ENCODE data around the gene CPTP.
A peak's percentile ranks its signal among the peaks of the same experiment; 100 is the strongest.
"Not testable (repeated sequence)": the region's sequence is repeated elsewhere in the genome, so short reads cannot be mapped to it uniquely, and the experiment has no call there.

Gene CPTP

DNA sequence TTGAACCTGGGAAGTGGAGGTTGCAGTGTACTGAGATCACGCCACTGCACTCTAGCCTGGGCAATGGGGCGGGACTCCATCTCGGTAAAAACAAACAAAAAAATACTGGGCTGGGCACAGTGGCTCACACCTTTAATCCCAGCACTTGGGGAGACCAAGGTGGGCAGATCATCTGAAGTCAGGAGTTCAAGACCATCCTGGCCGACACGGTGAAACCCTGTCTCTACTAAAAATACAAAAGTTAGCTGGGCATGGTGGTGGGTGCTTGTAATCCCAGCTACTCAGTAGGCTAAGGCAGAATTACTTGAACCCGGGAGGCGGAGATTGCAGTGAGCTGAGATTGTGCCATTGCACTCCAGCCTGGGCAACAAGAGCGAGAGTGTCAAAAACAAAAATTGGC lies 8.4 kb upstream of the CPTP start:
- H3K27me3 ChIP-seq (ENCODE audit: control insufficient read depth, insufficient read depth, low read length); H3K4me3 ChIP-seq (ENCODE audit: low read depth, low read length); H3K27ac ChIP-seq (ENCODE audit: low read depth, low read length); H3K9me3 ChIP-seq (ENCODE audit: control insufficient read depth, insufficient read depth, low read length); H3K9ac ChIP-seq (ENCODE audit: low read depth, low read length): not testable (repeated sequence)
- H3K4me1 ChIP-seq (ENCODE audit: control insufficient read depth, insufficient read depth, low read length): peaks cover 10% of the 10 kb centered on the region
- peaks cover 67% of the 10 kb centered on the region for H3K36me3 ChIP-seq (ENCODE audit: control insufficient read depth, insufficient read depth, low read length)

DNA sequence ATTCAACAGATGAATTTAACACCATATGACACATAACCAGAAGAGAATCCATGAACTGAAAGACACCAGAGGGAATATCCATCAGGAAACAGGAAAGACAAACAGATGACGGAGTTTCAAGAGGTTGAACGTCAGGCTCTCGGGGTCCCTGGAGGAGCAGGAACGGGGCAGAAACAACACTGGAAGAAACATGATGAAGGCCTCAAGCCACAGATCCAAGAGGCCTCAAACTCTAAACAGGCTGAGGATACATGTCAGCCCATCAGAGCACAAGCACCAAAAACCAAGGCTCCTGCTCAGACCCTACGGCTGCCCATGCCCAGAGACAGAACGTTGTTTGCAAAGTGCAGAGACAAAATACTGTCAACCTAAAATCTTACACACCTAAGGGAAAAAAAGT lies 7.2 kb upstream of the CPTP start:
- Histone ChIP-seq H3K27ac (ENCODE audit: low read depth, low read length) (no peak overlapping the region), H3K9me3 (ENCODE audit: control insufficient read depth, insufficient read depth, low read length) (no peaks in the 10 kb centered on the region), H3K36me3 (ENCODE audit: control insufficient read depth, insufficient read depth, low read length) (peaks cover 61% of the 10 kb centered on the region), H3K9ac (ENCODE audit: low read depth, low read length) (no peak overlapping the region), H3K4me1 (ENCODE audit: control insufficient read depth, insufficient read depth, low read length) (peaks cover 10% of the 10 kb centered on the region), H3K4me3 (ENCODE audit: low read depth, low read length) (no peak overlapping the region), H3K27me3 (ENCODE audit: control insufficient read depth, insufficient read depth, low read length) (no peaks in the 10 kb centered on the region)

DNA sequence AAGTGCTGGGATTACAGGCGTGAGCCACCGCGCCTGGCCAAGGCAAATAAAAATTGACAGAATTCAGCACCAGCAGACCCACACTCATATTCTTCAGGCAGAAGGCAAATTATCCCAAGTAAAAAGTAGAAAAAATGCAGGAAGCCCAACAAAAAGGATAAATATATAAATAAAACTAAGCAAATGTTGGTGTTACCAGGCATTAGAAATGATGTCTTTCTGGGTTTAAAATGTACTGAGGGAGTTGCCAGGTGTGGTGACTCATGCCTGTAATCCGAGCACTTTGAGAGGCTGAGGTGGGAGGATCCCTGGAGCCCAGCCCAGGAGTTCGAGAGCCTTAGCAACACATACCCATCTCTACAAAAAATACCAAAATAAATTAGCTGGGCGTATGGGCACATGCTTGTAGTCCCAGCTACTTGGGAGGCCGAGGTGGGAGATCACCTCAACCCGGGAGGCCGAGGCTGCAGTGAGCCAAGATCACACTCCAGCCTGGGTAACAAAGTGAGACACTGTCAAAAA lies 6.4 kb upstream of the CPTP start:
- H3K27ac ChIP-seq (ENCODE audit: low read depth, low read length): no peak overlapping the region
- H3K9me3 ChIP-seq (ENCODE audit: control insufficient read depth, insufficient read depth, low read length): no peaks in the 10 kb centered on the region
- H3K27me3 ChIP-seq (ENCODE audit: control insufficient read depth, insufficient read depth, low read length): no peaks in the 10 kb centered on the region
- no peak overlapping the region for H3K9ac ChIP-seq (ENCODE audit: low read depth, low read length)
- no peak overlapping the region for H3K4me3 ChIP-seq (ENCODE audit: low read depth, low read length)
- peaks cover 10% of the 10 kb centered on the region for H3K4me1 ChIP-seq (ENCODE audit: control insufficient read depth, insufficient read depth, low read length)
- H3K36me3 ChIP-seq (ENCODE audit: control insufficient read depth, insufficient read depth, low read length): peaks cover 58% of the 10 kb centered on the region

DNA sequence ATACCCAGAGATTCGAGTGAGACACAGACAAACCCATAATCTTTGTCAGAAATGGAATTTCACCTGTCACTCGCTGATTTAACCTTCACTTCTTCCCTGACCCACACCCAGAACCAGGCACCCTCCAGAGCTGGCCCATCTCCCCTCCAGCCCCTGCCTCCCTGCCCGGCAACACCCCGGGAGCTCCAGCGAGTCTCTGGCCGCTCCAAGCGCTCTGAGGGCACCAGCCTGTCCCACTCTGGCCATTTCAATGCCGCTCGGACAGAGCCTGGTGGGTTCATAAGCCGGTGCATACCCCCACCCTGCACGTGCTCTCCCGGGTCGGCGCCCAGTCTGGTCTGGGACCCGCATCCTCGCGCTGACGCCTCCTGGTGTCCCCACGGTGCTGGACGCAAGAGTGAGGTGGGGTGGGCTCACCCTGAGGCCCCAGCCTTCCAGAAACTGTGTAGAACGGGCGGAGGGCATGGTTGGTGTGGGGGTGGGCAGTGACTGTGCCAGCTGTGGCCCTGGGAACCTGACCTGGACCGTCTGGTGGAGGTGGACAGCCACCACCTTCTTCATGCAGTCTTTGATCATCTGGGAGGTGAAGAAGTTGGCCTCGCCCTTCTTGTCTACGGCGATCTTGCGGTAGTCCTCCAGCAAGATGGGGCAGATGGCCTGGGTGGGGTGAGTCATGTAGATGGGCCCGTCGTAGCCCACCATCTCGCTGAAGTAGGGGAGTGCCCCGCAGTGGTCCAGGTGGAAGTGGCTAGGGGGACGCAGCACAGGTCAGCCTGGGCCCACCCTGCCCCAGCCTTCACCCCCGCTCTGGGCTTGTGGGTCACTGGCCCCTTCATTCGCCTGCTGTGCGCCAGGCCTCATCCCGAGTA lies 5.6 kb upstream of the CPTP start:
- H3K9ac ChIP-seq (ENCODE audit: low read depth, low read length): no peak overlapping the region
- H3K4me3 ChIP-seq (ENCODE audit: low read depth, low read length): no peak overlapping the region
- H3K36me3 ChIP-seq (ENCODE audit: control insufficient read depth, insufficient read depth, low read length): peaks cover 51% of the 10 kb centered on the region
- no peaks in the 10 kb centered on the region for H3K27me3 ChIP-seq (ENCODE audit: control insufficient read depth, insufficient read depth, low read length)
- no peaks in the 10 kb centered on the region for H3K9me3 ChIP-seq (ENCODE audit: control insufficient read depth, insufficient read depth, low read length)
- H3K4me1 ChIP-seq (ENCODE audit: control insufficient read depth, insufficient read depth, low read length): peaks cover 10% of the 10 kb centered on the region
- H3K27ac ChIP-seq (ENCODE audit: low read depth, low read length): no peak overlapping the region

DNA sequence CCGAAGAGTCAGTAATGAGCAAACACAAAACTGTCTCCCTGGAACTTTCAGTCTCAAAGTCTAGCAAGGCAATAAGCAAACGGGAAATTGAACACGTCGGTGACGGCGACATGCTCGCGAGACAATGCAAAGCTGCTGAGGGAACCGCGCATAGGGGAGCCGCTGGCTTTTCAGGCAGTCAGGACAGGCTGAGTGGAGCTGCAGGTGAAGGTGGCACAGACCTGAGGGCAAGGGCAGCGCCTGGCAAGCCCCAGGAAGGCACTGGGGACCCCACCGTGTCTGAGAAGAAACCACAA lies 5.0 kb upstream of the CPTP start:
- H3K4me1 ChIP-seq (ENCODE audit: control insufficient read depth, insufficient read depth, low read length): peaks cover 10% of the 10 kb centered on the region
- H3K36me3 ChIP-seq (ENCODE audit: control insufficient read depth, insufficient read depth, low read length): peaks cover 45% of the 10 kb centered on the region
- H3K27me3 ChIP-seq (ENCODE audit: control insufficient read depth, insufficient read depth, low read length): no peaks in the 10 kb centered on the region
- H3K27ac ChIP-seq (ENCODE audit: low read depth, low read length): no peak overlapping the region
- no peak overlapping the region for H3K4me3 ChIP-seq (ENCODE audit: low read depth, low read length)
- no peaks in the 10 kb centered on the region for H3K9me3 ChIP-seq (ENCODE audit: control insufficient read depth, insufficient read depth, low read length)
- H3K9ac ChIP-seq (ENCODE audit: low read depth, low read length): no peak overlapping the region

DNA sequence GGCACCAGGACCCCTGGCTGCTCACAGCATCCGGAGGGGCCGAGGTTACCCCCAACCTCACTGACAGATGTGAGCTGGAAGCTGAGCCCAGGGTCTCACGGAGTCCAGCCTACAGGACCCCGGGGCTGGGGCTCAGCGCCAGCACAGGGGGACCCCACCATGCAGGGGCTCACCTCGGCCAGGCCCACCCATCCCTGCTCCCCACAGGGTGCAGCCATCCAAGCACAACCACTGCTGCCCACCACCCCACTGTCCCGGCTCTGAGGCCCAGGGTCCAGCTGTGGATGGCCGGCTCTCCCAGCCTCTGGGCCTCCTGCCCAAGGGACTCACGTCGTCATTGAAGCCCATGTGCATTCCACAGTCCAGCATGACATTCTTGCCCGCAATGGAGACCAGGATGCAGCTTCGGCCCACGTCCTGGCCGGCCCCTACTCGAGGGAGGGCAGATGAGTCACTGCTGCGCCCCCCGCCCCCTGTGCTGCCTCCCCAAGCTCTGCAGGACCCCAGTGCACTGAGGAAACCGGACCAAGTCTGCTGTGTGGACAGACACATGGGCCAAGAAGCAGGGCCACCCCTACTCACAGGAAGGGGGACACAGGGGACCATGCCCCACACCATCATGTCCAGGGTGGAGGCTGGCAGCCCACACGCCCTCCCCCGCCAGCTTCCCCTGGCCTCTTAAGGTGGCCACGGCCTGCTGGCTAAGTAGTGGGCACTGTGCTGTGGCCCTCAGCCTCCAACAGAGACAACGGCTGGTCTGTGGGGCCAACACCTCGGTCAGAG lies 3.7 kb upstream of the CPTP start:
- no peaks in the 10 kb centered on the region for H3K27me3 ChIP-seq (ENCODE audit: control insufficient read depth, insufficient read depth, low read length)
- no peak overlapping the region for H3K9ac ChIP-seq (ENCODE audit: low read depth, low read length)
- H3K4me1 ChIP-seq (ENCODE audit: control insufficient read depth, insufficient read depth, low read length): peaks cover 3% of the 10 kb centered on the region; the same call in 1 of the 2 replicates
- H3K4me3 ChIP-seq (ENCODE audit: low read depth, low read length): no peak overlapping the region
- H3K36me3 ChIP-seq (ENCODE audit: control insufficient read depth, insufficient read depth, low read length): peaks cover 40% of the 10 kb centered on the region
- H3K27ac ChIP-seq (ENCODE audit: low read depth, low read length): no peak overlapping the region
- no peaks in the 10 kb centered on the region for H3K9me3 ChIP-seq (ENCODE audit: control insufficient read depth, insufficient read depth, low read length)

DNA sequence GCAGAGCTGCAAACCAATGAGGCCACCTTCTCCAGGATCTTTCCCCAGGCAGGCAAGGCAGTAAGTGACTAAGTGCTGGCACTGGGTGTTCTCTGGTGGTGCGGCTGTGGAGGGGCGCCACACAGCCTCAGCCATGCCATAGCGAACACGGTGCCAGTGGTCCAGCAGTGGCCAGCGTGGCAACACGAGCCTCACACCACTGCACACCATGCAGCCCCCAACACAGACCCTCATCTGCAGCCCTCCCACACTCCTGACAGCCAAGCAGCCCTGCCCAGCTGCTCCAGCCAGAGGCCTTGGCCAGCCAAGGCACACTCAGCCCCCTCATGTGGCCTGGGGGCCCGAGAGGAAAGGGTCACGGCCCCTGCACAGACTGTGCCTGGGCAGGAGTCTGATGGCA lies 3.1 kb upstream of the CPTP start:
- Histone ChIP-seq H3K27me3 (ENCODE audit: control insufficient read depth, insufficient read depth, low read length) (no peaks in the 10 kb centered on the region), H3K9me3 (ENCODE audit: control insufficient read depth, insufficient read depth, low read length) (no peaks in the 10 kb centered on the region), H3K27ac (ENCODE audit: low read depth, low read length) (no peak overlapping the region), H3K36me3 (ENCODE audit: control insufficient read depth, insufficient read depth, low read length) (peaks cover 40% of the 10 kb centered on the region), H3K9ac (ENCODE audit: low read depth, low read length) (no peak overlapping the region), H3K4me3 (ENCODE audit: low read depth, low read length) (no peak overlapping the region), H3K4me1 (ENCODE audit: control insufficient read depth, insufficient read depth, low read length) (no peaks in the 10 kb centered on the region)

DNA sequence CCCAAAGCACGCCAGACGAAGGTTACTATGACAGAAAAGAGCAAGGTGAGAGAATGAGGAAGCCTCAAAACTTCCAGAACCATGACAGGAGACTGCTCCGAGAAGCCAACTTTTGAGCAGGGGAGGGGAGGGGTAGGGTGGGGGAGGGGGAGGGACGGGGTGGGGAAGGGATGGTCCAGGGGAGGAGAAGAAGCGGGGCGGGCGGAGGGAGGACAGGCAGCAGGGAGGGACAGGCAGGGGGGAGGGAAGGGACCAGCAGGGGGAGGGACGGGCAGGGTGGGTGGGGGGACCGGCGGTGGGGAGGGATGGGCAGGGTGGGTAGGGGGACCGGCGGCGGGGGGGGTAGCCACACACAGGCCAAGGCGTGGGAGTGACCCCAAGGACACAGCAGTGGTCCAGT lies 2.2 kb upstream of the CPTP start:
- no peak overlapping the region for H3K4me3 ChIP-seq (ENCODE audit: low read depth, low read length)
- peaks cover 43% of the 10 kb centered on the region for H3K36me3 ChIP-seq (ENCODE audit: control insufficient read depth, insufficient read depth, low read length)
- H3K9ac ChIP-seq (ENCODE audit: low read depth, low read length): no peak overlapping the region
- no peaks in the 10 kb centered on the region for H3K9me3 ChIP-seq (ENCODE audit: control insufficient read depth, insufficient read depth, low read length)
- H3K27ac ChIP-seq (ENCODE audit: low read depth, low read length): no peak overlapping the region
- no peaks in the 10 kb centered on the region for H3K4me1 ChIP-seq (ENCODE audit: control insufficient read depth, insufficient read depth, low read length)
- H3K27me3 ChIP-seq (ENCODE audit: control insufficient read depth, insufficient read depth, low read length): no peaks in the 10 kb centered on the region

DNA sequence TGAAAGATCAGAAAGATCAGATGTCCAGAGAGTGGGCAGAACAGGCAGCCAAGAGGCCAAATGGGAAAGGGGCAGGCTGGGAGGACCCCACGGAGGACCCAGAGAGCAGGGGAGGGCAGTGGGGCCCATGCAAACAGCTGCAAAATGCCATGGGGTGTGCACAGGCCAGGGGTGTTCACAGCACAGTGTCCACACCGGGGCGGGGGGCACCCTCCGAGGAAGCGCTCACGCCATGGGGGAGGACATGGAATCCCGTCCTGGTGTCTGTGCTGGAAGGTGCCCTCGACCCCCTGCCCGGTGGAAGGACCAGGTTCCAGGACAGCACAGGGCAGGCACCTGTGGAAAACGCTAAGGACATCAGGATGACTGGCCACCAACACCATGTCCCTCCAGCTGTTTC lies 1.6 kb upstream of the CPTP start:
- Histone ChIP-seq H3K4me3 (ENCODE audit: low read depth, low read length) (no peak overlapping the region; the same call in 1 of the 2 replicates), H3K36me3 (ENCODE audit: control insufficient read depth, insufficient read depth, low read length) (peaks cover 40% of the 10 kb centered on the region), H3K9me3 (ENCODE audit: control insufficient read depth, insufficient read depth, low read length) (no peaks in the 10 kb centered on the region), H3K27ac (ENCODE audit: low read depth, low read length) (no peak overlapping the region), H3K4me1 (ENCODE audit: control insufficient read depth, insufficient read depth, low read length) (no peaks in the 10 kb centered on the region), H3K9ac (ENCODE audit: low read depth, low read length) (no peak overlapping the region), H3K27me3 (ENCODE audit: control insufficient read depth, insufficient read depth, low read length) (no peaks in the 10 kb centered on the region)

DNA sequence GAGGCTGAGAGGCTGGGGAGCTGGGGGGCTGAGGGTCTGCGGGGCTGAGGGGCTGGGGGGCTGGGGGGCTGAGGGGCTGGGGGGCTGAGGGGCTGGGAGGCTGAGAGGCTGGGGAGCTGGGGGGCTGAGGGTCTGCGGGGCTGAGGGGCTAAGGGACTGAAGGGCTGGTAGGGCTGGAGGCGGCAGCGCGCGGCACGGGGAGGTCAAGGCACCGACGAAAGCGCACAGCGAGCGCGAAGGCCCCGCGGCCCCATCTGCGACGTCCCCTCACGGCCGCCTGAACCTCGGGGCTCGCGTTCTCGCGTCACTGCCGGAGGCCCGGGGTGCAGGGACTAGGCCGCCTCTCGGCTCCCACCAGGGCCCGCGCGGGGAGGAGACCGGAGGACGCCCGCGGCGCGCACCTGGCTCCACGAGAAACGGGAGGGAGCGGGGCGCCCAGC lies 498 bp upstream of the CPTP start:
- Histone ChIP-seq H3K9ac (ENCODE audit: low read depth, low read length) (peak overlapping the region; percentile 83), H3K36me3 (ENCODE audit: control insufficient read depth, insufficient read depth, low read length) (peaks cover 35% of the 10 kb centered on the region), H3K27ac (ENCODE audit: low read depth, low read length) (peak overlapping the region; percentile 61), H3K4me1 (ENCODE audit: control insufficient read depth, insufficient read depth, low read length) (no peaks in the 10 kb centered on the region), H3K27me3 (ENCODE audit: control insufficient read depth, insufficient read depth, low read length) (no peaks in the 10 kb centered on the region), H3K4me3 (ENCODE audit: low read depth, low read length) (peak overlapping the region; percentile 95), H3K9me3 (ENCODE audit: control insufficient read depth, insufficient read depth, low read length) (no peaks in the 10 kb centered on the region)
